NCI-H1092 (cell line): Measurements from ENCODE around the gene SPNS1.
"Not testable (repeated sequence)": the region's sequence is repeated elsewhere in the genome, so short reads cannot be mapped to it uniquely, and the experiment has no call there.

ENCODE experiments used
- DNase-seq: peaks from one replicate; lab custom pipeline; 2025; lab: John Stamatoyannopoulos, UW

SPNS1 gene

GRCh38 chr16:28974437-28975157 is at the start of gene SPNS1:
TSS of gene SPNS1 (plus strand) at chr16:28974778. CDS start at chr16:28975152, 374 bp downstream.
- peak; percentile 92 for DNase-seq

GRCh38 chr16:28925386-28926228 is 49.0 kb upstream of the SPNS1 start:
- DNase-seq = no peak

GRCh38 chr16:28926284-28926683 is 48.3 kb upstream of the SPNS1 start:
- not testable (repeated sequence) for DNase-seq

- DNase-seq = no peak
These were observed 46.8 kb upstream of the SPNS1 start for GRCh38 chr16:28927815-28928214.

GRCh38 chr16:28930203-28930602 is 44.4 kb upstream of the SPNS1 start:
- DNase-seq = no peak

GRCh38 chr16:28930652-28931051 is 43.9 kb upstream of the SPNS1 start:
- DNase-seq = no peak

- DNase-seq = no peak
These were observed 42.8 kb upstream of the SPNS1 start, which contains the start of gene CD19 for GRCh38 chr16:28931801-28932225. TSS of gene CD19 (plus strand) at chr16:28931971. CDS start at chr16:28932001, 30 bp downstream.

- no peak for DNase-seq
These were observed 42.0 kb upstream of the SPNS1 start for GRCh38 chr16:28932339-28933141.

GRCh38 chr16:28933171-28933570 is 41.4 kb upstream of the SPNS1 start:
- no peak for DNase-seq

GRCh38 chr16:28935346-28935745 is 39.2 kb upstream of the SPNS1 start:
- DNase-seq = no peak

- peak; percentile 18 for DNase-seq
These were observed 38.4 kb upstream of the SPNS1 start for GRCh38 chr16:28935924-28936783.

GRCh38 chr16:28936784-28937155 is 37.8 kb upstream of the SPNS1 start:
- no peak for DNase-seq

GRCh38 chr16:28937222-28937876 is 37.2 kb upstream of the SPNS1 start:
- DNase-seq = no peak

GRCh38 chr16:28938721-28939120 is 35.9 kb upstream of the SPNS1 start:
- no peak for DNase-seq

- not testable (repeated sequence) for DNase-seq
These were observed 34.8 kb upstream of the SPNS1 start for GRCh38 chr16:28939825-28940224.

- DNase-seq = no peak
These were observed 31.3 kb upstream of the SPNS1 start for GRCh38 chr16:28943281-28943680.

GRCh38 chr16:28946681-28947080 is 27.9 kb upstream of the SPNS1 start:
- no peak for DNase-seq

GRCh38 chr16:28950648-28951409 is 23.7 kb upstream of the SPNS1 start, which contains the start of gene NFATC2IP:
TSS of gene NFATC2IP (plus strand) at chr16:28950937. CDS start at chr16:28951012, 75 bp downstream.
- peak; percentile 99 for DNase-seq

GRCh38 chr16:28951410-28951943 is 23.1 kb upstream of the SPNS1 start:
- no peak for DNase-seq

- no peak for DNase-seq
These were observed 16.4 kb upstream of the SPNS1 start for GRCh38 chr16:28958216-28958615.
